GM23338 (cell line): ENCODE data around the gene AS3MT. TPM values are rescaled to one million over a fixed set of nuclear protein-coding genes. Genes with fewer than 3 reads are reported as not detected.
A peak's percentile ranks its signal among the peaks of the same experiment; 100 is the strongest.

Experiments used
- ATAC-seq: fragments of 200-7000 bp; cut with Tn5 transposase; 3 replicates; pipeline ENCODE4 v1.9.1; 2020
- DNase-seq: peaks from one replicate; pipeline ENCODE4 v3.0.0-alpha.2; 2015; ENCODE audit warnings: low spot score
- H2AFZ ChIP-seq: fragments of 200-600 bp; sonication (generic); 2 replicates; pipeline ENCODE4 v1.8.0; 2016; ENCODE audit warnings: antibody characterized with exemption, mild to moderate bottlenecking, moderate library complexity
- H3F3A ChIP-seq: fragments of 200-600 bp; sonication (generic); replicated peaks from 2 replicates; pipeline ENCODE4 v1.8.0; 2017; ENCODE audit warnings: antibody characterized with exemption, mixed run types, low read depth
- H3K27ac ChIP-seq: fragments of 200-600 bp; sonication (generic); 2 replicates; pipeline ENCODE4 v1.6.1; 2016; ENCODE audit warnings: low read depth
- H3K27me3 ChIP-seq: fragments of 200-600 bp; sonication (generic); 2 replicates; pipeline ENCODE4 v1.8.0; 2016; ENCODE audit warnings: mild to moderate bottlenecking, mixed run types, moderate library complexity; ENCODE audit not compliant: insufficient read depth
- H3K36me3 ChIP-seq: fragments of 200-600 bp; sonication (generic); 2 replicates; pipeline ENCODE4 v1.8.0; 2016; ENCODE audit warnings: mild to moderate bottlenecking; ENCODE audit not compliant: insufficient read depth
- H3K4me1 ChIP-seq: fragments of 200-600 bp; sonication (generic); 2 replicates; pipeline ENCODE4 v1.8.0; 2016; ENCODE audit warnings: mild to moderate bottlenecking, moderate library complexity; ENCODE audit not compliant: insufficient read depth
- H3K4me2 ChIP-seq: fragments of 200-600 bp; sonication (generic); 2 replicates; pipeline ENCODE4 v1.7.1; 2017; ENCODE audit warnings: mixed run types
- H3K4me3 ChIP-seq: fragments of 200-600 bp; sonication (generic); 2 replicates; pipeline ENCODE4 v1.6.1; 2016; ENCODE audit warnings: mixed run types
- H3K79me2 ChIP-seq: fragments of 200-600 bp; sonication (generic); replicated peaks from 2 replicates; pipeline ENCODE4 v1.8.0; 2017; ENCODE audit warnings: mild to moderate bottlenecking; ENCODE audit not compliant: insufficient read depth
- H3K9me2 ChIP-seq: fragments of 200-600 bp; sonication (generic); 2 replicates; pipeline ENCODE4 v1.8.0; 2017; ENCODE audit not compliant: insufficient read depth
- H4K20me1 ChIP-seq: fragments of 200-600 bp; sonication (generic); replicated peaks from 2 replicates; pipeline ENCODE4 v1.8.0; 2017; ENCODE audit warnings: mild to moderate bottlenecking; ENCODE audit not compliant: insufficient read depth
- H3K27ac Mint-ChIP-seq: 2 replicates; pipeline ENCODE4 v1.8.0; 2020; ENCODE audit warnings: inconsistent platforms, mild to moderate bottlenecking, moderate library complexity, mixed read lengths
- H3K27me3 Mint-ChIP-seq: 3 replicates; pipeline ENCODE4 v1.8.0; 2022; ENCODE audit warnings: low read depth, mild to moderate bottlenecking, moderate library complexity, mixed read lengths, inconsistent platforms; ENCODE audit not compliant: insufficient read depth, poor library complexity
- H3K36me3 Mint-ChIP-seq: 3 replicates; pipeline ENCODE4 v1.8.0; 2021; ENCODE audit warnings: low read depth, mild to moderate bottlenecking, inconsistent platforms, moderate library complexity, mixed read lengths
- H3K4me1 Mint-ChIP-seq: 3 replicates; pipeline ENCODE4 v1.8.0; 2020; ENCODE audit warnings: mild to moderate bottlenecking, inconsistent platforms, mixed read lengths
- H3K4me3 Mint-ChIP-seq: 3 replicates; pipeline ENCODE4 v1.8.0; 2021; ENCODE audit warnings: moderate library complexity, mild to moderate bottlenecking, inconsistent platforms, mixed read lengths
- H3K9me3 Mint-ChIP-seq: 3 replicates; pipeline ENCODE4 v1.8.0; 2020; ENCODE audit warnings: moderate library complexity, mild to moderate bottlenecking, inconsistent platforms, mixed read lengths
- CREB1 ChIP-seq: fragments of 250-450 bp; sonication (Bioruptor Pico); IDR thresholded peaks from 2 replicates; pipeline ENCODE4 v1.5.0; 2020; ENCODE audit warnings: low read depth, mild to moderate bottlenecking, moderate library complexity
- CTCF ChIP-seq, 2 experiments: fragments of 200-600 bp in 1 of 2; sonication (generic) in 1 of 2; conservative IDR thresholded peaks; 2 replicates each; pipeline versions ENCODE4 v1.5.1 to v1.6.1; 2016 to 2017; ENCODE audit warnings: antibody characterized with exemption in 2 of 2, low read depth in 2 of 2, mild to moderate bottlenecking in 2 of 2, moderate library complexity in 1 of 2
- ETS1 ChIP-seq: IDR thresholded peaks from 2 replicates; pipeline ENCODE4 v1.6.1; 2016; ENCODE audit warnings: antibody characterized with exemption
- EZH2 ChIP-seq: fragments of 200-600 bp; sonication (generic); IDR thresholded peaks from one replicate; pipeline ENCODE4 v1.8.0; 2017; ENCODE audit warnings: antibody characterized with exemption, mild to moderate bottlenecking, low read depth; ENCODE audit not compliant: unreplicated experiment
- EZH2phosphoT487 ChIP-seq: fragments of 200-600 bp; sonication (generic); IDR thresholded peaks from one replicate; pipeline ENCODE4 v1.8.1; 2018; ENCODE audit warnings: antibody characterized with exemption; ENCODE audit not compliant: unreplicated experiment
- JUNB ChIP-seq: IDR thresholded peaks from one replicate; pipeline ENCODE4 v1.6.1; 2016; ENCODE audit warnings: antibody characterized with exemption; ENCODE audit not compliant: unreplicated experiment
- NANOG ChIP-seq: IDR thresholded peaks from 2 replicates; pipeline ENCODE4 v1.6.1; 2016; ENCODE audit warnings: antibody characterized with exemption, borderline replicate concordance
- POLR2AphosphoS5 ChIP-seq: IDR thresholded peaks from 2 replicates; pipeline ENCODE4 v1.6.1; 2016; ENCODE audit warnings: antibody characterized with exemption, low read depth
- REST ChIP-seq: IDR thresholded peaks from one replicate; pipeline ENCODE4 v1.6.1; 2018; ENCODE audit warnings: antibody characterized with exemption; ENCODE audit not compliant: unreplicated experiment
- STAT1 ChIP-seq: IDR thresholded peaks from one replicate; pipeline ENCODE4 v1.6.1; 2016; ENCODE audit warnings: antibody characterized with exemption; ENCODE audit not compliant: unreplicated experiment
- ZNF114 ChIP-seq: fragments of 250-450 bp; sonication (Bioruptor Pico); IDR thresholded peaks from 2 replicates; pipeline ENCODE4 v1.5.0; 2020; ENCODE audit warnings: mild to moderate bottlenecking, moderate library complexity
- ZNF331 ChIP-seq: fragments of 250-450 bp; sonication (Bioruptor Pico); IDR thresholded peaks from 2 replicates; pipeline ENCODE4 v1.5.0; 2020; ENCODE audit warnings: low read depth, mild to moderate bottlenecking, moderate library complexity
- ZNF462 ChIP-seq: fragments of 250-450 bp; sonication (Bioruptor Pico); IDR thresholded peaks from 2 replicates; pipeline ENCODE4 v1.5.0; 2020; ENCODE audit warnings: mild to moderate bottlenecking, moderate library complexity
- polyA plus RNA-seq: library from polyadenylated mRNA; unstranded; fragments of >200 nt; fragmentation: Nextera tagmentation; extraction: Ambion mirVana; gene quantifications from 2 replicates; pipeline ENCODE4 v1.2.1, GENCODE V29; 2016
- total RNA-seq: library from RNA; depleted of rRNA; stranded (reverse); fragments of >200 nt; shearing (Covaris generic); gene quantifications from 2 replicates; pipeline ENCODE4 v1.2.3, GENCODE V29; 2014

Gene AS3MT
- total and polyA plus RNA-seq, 2 experiments from 2014 or later: 6.3 to 8.8 TPM

GRCh38 chr10:102868911-102869257, 386 bp upstream of the AS3MT start:
- peaks cover 5% of the 10 kb centered on the region for H3K27me3 Mint-ChIP-seq
- peak overlapping the region; percentile 76 for H3K4me3 Mint-ChIP-seq

More at GRCh38 chr10:102868911-102869257, 386 bp upstream of the AS3MT start:
- Histone ChIP-seq H3K4me3 (peak overlapping the region; percentile 63), H3K36me3 (no peaks in the 10 kb centered on the region; the same call in 1 of the 2 replicates), H4K20me1 (no peaks in the 10 kb centered on the region), H3F3A (peaks cover 10% of the 10 kb centered on the region), H3K4me2 (peak overlapping the region; percentile 76), H3K27ac (no peak overlapping the region), H3K9me2 (no peaks in the 10 kb centered on the region), H3K27me3 (no peaks in the 10 kb centered on the region), H3K79me2 (no peaks in the 10 kb centered on the region), H2AFZ (peak overlapping the region; percentile 70; the same call in 1 of the 2 replicates), H3K4me1 (no peaks in the 10 kb centered on the region)
- ATAC-seq (0 out of 3 replicates have a peak, but pooled peaks have one; percentile 3), DNase-seq (peak; percentile 21)
- Mint-ChIP-seq H3K9me3 (no peaks in the 10 kb centered on the region), H3K4me1 (peaks cover 10% of the 10 kb centered on the region), H3K36me3 (no peaks in the 10 kb centered on the region; the same call in 2 of the 3 replicates), H3K27ac (no peak overlapping the region)
- TF ChIP-seq CTCF (conservative IDR thresholded peaks at IDR 0.05; ENCODE audit: low read depth in 2 of 2) (no peak), JUNB (no peak), ETS1 (no peak), ZNF331 (no peak), STAT1 (no peak), ZNF462 (CRISPR knock-in tag) (no peak), NANOG (no peak), EZH2phosphoT487 (no peak), REST (no peak), CREB1 (CRISPR knock-in tag) (no peak), POLR2AphosphoS5 (no peak), EZH2 (no peak), ZNF114 (CRISPR knock-in tag) (no peak)
